NCI-H526 treated with DMSO at 0.1 percent for 48 hours (cell line): Measurements from ENCODE around the gene PEX13.

Experiments used
- DNase-seq: peaks from one replicate; lab custom pipeline; 2025; lab: John Stamatoyannopoulos, UW

The PEX13 gene

DNA sequence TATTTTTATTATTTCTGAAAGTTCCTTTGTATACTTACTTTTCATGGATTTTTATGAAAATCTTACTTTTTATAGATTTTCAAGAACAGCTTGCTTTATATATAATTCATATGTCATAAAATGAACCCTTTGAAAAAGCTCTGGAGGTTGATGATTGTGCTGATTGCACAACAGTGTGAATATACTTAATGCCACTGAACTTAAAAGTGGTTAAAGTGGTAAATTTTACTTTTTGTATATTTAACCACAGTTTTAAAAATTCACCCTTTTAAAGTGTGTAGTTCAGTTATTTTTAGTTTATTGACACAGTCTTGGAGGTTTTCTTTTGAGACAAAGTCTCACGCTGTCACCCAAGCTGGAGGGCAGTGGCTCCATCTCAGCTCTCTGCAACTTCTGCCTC is 56.6 kb downstream of the PEX13 start:
- no peak for DNase-seq

DNA sequence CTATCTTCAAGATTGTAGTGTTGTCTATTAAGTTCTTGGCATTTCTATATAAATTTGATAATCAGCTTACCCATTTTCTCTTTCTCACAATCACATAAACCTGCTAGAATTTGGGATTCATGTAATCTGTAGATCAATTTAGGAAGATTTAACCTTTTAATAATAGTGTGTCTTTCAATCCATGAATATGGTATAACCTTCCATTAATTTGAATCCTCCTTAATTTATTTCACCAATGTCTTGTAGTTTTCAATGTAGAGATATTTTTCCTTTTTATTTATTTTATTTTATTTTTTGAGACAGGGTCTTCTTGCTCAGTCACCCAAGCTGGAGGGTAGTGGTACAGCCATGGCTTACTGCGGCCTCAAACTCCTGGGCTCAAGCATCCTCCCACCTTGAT is 68.4 kb downstream of the PEX13 start:
- DNase-seq = no peak

DNA sequence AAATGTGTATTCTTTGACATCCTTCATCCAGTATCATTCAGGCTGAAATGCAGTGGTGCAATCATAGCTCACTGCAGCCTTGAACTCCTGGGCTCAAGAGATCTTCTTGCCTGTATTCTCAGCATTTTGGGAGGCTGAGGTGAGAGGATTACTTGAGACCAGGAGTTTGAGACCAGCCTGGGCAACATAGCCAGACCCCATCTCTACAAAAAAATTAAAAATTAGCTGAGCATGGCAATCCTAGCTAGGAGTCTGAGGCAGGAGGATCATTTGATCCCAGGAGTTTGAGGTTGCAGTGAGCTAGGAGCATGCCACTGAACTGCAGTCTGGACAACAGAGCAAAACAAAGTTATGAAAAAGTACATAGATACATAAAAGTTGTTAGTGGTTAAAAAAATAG is 72.3 kb downstream of the PEX13 start:
- DNase-seq = no peak

DNA sequence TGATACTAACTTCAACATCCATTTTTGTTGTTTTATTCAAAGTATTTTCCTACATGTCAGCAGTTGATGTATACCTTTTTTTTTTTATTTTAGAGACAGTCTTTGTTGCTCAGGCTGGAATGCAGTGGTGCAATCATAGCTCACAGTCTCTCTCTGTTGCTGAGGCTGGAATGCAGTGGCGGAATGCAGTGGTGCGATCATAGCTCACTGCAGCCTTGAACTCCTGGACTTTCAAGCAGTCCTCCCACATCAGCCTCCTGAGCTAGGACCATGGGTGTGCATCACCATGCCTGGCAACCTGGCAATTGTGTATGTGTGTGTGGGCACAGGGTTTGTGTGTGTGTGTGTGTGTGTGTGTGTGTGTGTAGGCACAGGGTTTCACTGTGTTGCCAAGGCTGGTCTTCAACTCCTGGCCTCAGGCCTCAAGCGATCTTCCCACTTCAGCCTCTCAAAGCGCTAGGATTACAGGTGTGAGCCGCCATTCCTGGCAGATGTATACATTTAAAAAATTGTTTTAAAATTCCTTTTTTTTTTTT is 72.9 kb downstream of the PEX13 start:
- DNase-seq = no peak

DNA sequence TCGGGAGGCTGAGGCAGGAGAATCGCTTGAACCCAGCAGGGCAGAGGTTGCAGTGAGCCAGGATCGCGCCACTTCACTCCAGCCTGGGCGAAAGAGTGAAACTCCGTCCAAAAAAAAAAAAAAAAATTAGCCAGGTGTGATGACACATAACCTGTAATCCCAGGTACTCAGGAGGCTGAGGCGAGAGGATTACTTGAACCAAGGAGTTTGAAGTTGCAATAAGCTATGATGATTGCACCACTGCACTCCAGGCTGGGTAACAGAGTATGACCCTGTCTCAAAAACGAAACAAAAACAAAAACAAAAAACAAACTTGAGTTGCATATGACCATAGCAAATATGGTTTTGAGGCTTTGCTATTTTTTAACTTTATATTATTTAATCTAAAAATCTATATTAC is 74.0 kb downstream of the PEX13 start:
- no peak for DNase-seq

DNA sequence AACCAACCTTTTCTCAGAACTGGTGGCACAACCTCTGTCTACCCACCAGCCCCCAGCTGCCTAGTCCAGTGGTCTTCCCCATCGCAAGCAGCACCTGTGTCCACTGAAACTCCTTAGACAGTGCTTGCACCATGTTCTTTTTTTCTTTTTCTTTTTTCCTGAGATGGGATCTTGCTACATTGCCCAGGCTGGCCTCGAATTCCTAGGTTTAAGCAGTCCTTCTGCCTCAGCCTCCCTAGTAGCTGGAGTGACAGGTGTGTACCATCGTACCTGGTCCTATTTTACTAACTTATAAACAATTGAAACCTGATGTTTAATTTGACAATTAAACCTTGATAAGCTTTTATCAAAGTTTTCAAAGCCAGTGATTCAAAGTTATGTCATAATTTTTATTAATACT is 78.9 kb downstream of the PEX13 start:
- DNase-seq = no peak

DNA sequence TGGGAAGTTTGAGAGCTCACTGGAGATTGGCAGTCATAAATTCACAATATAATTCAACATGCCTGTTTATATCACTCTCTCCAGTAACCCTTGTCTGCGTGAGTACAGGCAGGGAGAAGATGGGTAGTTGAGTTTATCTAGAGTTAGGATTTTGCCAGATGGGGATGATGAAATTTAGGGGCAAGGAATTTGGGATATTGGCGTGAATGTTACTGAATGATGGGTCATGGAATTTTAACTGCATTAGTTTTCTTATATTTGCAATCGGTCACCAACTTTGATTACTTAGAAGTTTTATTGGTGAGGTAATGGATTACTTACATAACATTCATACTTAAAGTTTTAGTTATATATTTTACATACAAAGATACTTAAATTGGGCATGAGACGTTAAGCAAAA is 83.3 kb downstream of the PEX13 start:
- no peak for DNase-seq
